ENCODE data around the gene COL4A6. TPM values are rescaled to one million over a fixed set of nuclear protein-coding genes. Genes with fewer than 3 reads are reported as not detected.

Gene COL4A6
- total and polyA plus RNA-seq, 10 of the 15 experiments (the other 5 are each of a cell fraction or from before 2014, with no cell fraction given) = 0.02 to 0.56 (median 0.05) TPM; not detected in 3

DNA sequence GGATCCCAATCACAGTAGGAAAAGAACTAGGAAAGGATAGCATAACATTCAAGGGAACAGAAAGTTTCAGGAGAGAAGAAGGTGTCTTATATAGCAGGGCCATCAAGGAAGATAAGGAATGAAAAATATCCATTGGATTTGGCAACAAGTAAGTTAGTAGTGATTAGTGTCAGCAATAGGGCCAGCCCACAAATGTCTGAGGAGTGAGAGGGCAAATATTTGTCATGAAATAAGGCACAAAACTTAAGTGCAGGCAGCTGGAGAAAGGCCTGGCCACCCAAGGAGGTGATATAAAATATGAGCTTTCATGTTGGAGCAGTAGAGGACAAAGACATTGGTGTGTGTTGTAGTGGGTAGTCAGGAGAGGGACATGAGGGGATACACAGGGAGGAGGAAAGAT is 132.1 kb downstream of the COL4A6 start:
- FAIRE-seq (no peak), DNase-seq (ENCODE audit: low read depth, low spot score) (no peak), ATAC-seq (no peak)
- Histone ChIP-seq H3K27me3 (replicated peaks in 1 of 2; ENCODE audit: control insufficient read depth in 2 of 2, insufficient read depth in 2 of 2, low read length in 1 of 2) (no peaks in the 10 kb centered on the region; a peak in 2 of 4 replicates), H3K79me2 (ENCODE audit: control insufficient read depth, insufficient read depth, low read length) (no peaks in the 10 kb centered on the region), H3K9me3 (replicated peaks; ENCODE audit: control insufficient read depth, insufficient read depth, low read length) (no peaks in the 10 kb centered on the region), H3K4me1 (ENCODE audit: control insufficient read depth, insufficient read depth, low read length) (no peaks in the 10 kb centered on the region), H3K9ac (ENCODE audit: control insufficient read depth, insufficient read depth, low read length) (no peak overlapping the region), H3K4me3 (no peak overlapping the region), H3K36me3 (ENCODE audit: control insufficient read depth in 2 of 2, insufficient read depth in 2 of 2, low read length in 1 of 2) (no peaks in the 10 kb centered on the region), H2AFZ (ENCODE audit: control insufficient read depth, low read depth, low read length) (no peak overlapping the region), H3K4me2 (ENCODE audit: control insufficient read depth, insufficient read depth) (no peak overlapping the region), H3K27ac (ENCODE audit: control insufficient read depth, insufficient read depth) (no peak overlapping the region), H4K20me1 (ENCODE audit: control insufficient read depth, insufficient read depth) (no peaks in the 10 kb centered on the region)
- ChIA-PET SMC1A (ENCODE audit: uncharacterized antibody, unreplicated experiment) (no interaction called here), POLR2A (no interaction called here), RAD21 (ENCODE audit: unreplicated experiment) (interaction anchor here (3.0 kb wide), 1 partner anchor 82 kb away, joined by 13 read pairs; no protein-coding TSS in a partner anchor), CTCF (interaction anchor here (0.6 to 3.6 kb wide), 4 partner anchors 81 to 394 kb away, joined by 3 to 13 read pairs (median 4); no protein-coding TSS in a partner anchor)
- intact Hi-C loops (cut with micrococcal nuclease; ENCODE audit: unreplicated experiment) = no loop called here
- no TSS peak for BruUV-seq (replicated peaks)
- in situ Hi-C loops (cut with MboI) = no loop called here
- TF ChIP-seq, protein P1, sequence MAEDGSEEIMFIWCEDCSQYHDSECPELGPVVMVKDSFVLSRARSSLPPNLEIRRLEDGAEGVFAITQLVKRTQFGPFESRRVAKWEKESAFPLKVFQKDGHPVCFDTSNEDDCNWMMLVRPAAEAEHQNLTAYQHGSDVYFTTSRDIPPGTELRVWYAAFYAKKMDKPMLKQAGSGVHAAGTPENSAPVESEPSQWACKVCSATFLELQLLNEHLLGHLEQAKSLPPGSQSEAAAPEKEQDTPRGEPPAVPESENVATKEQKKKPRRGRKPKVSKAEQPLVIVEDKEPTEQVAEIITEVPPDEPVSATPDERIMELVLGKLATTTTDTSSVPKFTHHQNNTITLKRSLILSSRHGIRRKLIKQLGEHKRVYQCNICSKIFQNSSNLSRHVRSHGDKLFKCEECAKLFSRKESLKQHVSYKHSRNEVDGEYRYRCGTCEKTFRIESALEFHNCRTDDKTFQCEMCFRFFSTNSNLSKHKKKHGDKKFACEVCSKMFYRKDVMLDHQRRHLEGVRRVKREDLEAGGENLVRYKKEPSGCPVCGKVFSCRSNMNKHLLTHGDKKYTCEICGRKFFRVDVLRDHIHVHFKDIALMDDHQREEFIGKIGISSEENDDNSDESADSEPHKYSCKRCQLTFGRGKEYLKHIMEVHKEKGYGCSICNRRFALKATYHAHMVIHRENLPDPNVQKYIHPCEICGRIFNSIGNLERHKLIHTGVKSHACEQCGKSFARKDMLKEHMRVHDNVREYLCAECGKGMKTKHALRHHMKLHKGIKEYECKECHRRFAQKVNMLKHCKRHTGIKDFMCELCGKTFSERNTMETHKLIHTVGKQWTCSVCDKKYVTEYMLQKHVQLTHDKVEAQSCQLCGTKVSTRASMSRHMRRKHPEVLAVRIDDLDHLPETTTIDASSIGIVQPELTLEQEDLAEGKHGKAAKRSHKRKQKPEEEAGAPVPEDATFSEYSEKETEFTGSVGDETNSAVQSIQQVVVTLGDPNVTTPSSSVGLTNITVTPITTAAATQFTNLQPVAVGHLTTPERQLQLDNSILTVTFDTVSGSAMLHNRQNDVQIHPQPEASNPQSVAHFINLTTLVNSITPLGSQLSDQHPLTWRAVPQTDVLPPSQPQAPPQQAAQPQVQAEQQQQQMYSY (CRISPR knock-in tag; IDR thresholded peaks at IDR 0.05) = no peak
- TF ChIP-seq ZNF207 (IDR thresholded peaks at IDR 0.05; ENCODE audit: borderline replicate concordance) = no peak
- no peak for TF ChIP-seq NFIC (IDR thresholded peaks at IDR 0.05; ENCODE audit: low read depth, low read length)
- TF ChIP-seq, protein P2, sequence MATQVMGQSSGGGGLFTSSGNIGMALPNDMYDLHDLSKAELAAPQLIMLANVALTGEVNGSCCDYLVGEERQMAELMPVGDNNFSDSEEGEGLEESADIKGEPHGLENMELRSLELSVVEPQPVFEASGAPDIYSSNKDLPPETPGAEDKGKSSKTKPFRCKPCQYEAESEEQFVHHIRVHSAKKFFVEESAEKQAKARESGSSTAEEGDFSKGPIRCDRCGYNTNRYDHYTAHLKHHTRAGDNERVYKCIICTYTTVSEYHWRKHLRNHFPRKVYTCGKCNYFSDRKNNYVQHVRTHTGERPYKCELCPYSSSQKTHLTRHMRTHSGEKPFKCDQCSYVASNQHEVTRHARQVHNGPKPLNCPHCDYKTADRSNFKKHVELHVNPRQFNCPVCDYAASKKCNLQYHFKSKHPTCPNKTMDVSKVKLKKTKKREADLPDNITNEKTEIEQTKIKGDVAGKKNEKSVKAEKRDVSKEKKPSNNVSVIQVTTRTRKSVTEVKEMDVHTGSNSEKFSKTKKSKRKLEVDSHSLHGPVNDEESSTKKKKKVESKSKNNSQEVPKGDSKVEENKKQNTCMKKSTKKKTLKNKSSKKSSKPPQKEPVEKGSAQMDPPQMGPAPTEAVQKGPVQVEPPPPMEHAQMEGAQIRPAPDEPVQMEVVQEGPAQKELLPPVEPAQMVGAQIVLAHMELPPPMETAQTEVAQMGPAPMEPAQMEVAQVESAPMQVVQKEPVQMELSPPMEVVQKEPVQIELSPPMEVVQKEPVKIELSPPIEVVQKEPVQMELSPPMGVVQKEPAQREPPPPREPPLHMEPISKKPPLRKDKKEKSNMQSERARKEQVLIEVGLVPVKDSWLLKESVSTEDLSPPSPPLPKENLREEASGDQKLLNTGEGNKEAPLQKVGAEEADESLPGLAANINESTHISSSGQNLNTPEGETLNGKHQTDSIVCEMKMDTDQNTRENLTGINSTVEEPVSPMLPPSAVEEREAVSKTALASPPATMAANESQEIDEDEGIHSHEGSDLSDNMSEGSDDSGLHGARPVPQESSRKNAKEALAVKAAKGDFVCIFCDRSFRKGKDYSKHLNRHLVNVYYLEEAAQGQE (IDR thresholded peaks at IDR 0.05; ENCODE audit: low read depth, low read length) = no peak
- TF ChIP-seq, protein P3, sequence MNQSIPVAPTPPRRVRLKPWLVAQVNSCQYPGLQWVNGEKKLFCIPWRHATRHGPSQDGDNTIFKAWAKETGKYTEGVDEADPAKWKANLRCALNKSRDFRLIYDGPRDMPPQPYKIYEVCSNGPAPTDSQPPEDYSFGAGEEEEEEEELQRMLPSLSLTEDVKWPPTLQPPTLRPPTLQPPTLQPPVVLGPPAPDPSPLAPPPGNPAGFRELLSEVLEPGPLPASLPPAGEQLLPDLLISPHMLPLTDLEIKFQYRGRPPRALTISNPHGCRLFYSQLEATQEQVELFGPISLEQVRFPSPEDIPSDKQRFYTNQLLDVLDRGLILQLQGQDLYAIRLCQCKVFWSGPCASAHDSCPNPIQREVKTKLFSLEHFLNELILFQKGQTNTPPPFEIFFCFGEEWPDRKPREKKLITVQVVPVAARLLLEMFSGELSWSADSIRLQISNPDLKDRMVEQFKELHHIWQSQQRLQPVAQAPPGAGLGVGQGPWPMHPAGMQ (IDR thresholded peaks at IDR 0.05; ENCODE audit: borderline replicate concordance) = no peak
- no peak for TF ChIP-seq ZNF217 (IDR thresholded peaks at IDR 0.05)
- TF ChIP-seq, protein P4, sequence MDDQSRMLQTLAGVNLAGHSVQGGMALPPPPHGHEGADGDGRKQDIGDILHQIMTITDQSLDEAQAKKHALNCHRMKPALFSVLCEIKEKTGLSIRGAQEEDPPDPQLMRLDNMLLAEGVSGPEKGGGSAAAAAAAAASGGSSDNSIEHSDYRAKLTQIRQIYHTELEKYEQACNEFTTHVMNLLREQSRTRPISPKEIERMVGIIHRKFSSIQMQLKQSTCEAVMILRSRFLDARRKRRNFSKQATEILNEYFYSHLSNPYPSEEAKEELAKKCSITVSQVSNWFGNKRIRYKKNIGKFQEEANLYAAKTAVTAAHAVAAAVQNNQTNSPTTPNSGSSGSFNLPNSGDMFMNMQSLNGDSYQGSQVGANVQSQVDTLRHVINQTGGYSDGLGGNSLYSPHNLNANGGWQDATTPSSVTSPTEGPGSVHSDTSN (IDR thresholded peaks at IDR 0.05; ENCODE audit: insufficient replicate concordance, low read depth, low read length) = no peak
- no peak for TF ChIP-seq CEBPB (IDR thresholded peaks at IDR 0.05; ENCODE audit: borderline replicate concordance in 1 of 2, low read depth in 2 of 2, low read length in 2 of 2)
- TF ChIP-seq NFYA (IDR thresholded peaks at IDR 0.05; ENCODE audit: borderline replicate concordance, low read depth, low read length) = no peak
- TF ChIP-seq, protein P5, sequence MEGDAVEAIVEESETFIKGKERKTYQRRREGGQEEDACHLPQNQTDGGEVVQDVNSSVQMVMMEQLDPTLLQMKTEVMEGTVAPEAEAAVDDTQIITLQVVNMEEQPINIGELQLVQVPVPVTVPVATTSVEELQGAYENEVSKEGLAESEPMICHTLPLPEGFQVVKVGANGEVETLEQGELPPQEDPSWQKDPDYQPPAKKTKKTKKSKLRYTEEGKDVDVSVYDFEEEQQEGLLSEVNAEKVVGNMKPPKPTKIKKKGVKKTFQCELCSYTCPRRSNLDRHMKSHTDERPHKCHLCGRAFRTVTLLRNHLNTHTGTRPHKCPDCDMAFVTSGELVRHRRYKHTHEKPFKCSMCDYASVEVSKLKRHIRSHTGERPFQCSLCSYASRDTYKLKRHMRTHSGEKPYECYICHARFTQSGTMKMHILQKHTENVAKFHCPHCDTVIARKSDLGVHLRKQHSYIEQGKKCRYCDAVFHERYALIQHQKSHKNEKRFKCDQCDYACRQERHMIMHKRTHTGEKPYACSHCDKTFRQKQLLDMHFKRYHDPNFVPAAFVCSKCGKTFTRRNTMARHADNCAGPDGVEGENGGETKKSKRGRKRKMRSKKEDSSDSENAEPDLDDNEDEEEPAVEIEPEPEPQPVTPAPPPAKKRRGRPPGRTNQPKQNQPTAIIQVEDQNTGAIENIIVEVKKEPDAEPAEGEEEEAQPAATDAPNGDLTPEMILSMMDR (IDR thresholded peaks at IDR 0.05 in 2 of 3, conservative IDR thresholded peaks at IDR 0.05 in 1 of 3; ENCODE audit: control insufficient read depth in 2 of 3, extremely low read depth in 1 of 3, insufficient read depth in 1 of 3, low read depth in 3 of 3, low read length in 3 of 3) = no peak
- no peak for TF ChIP-seq NR2F1 (conservative IDR thresholded peaks at IDR 0.05)
- no peak for TF ChIP-seq EGR1 (IDR thresholded peaks at IDR 0.05; ENCODE audit: borderline replicate concordance in 1 of 2, low read depth in 2 of 2, low read length in 2 of 2)
